ENCODE data around the gene DUSP23. TPM values are rescaled to one million over a fixed set of nuclear protein-coding genes. Genes with fewer than 3 reads are reported as not detected.

The DUSP23 gene
- total RNA-seq, 1 experiment from 2014 or later = 31.0 TPM

GRCh38 chr1:159752135-159752580, 28.6 kb upstream of the DUSP23 start:
- H3K4me3 ChIP-seq (ENCODE audit: low read depth, low read length, poor library complexity, severe bottlenecking) = no peak overlapping the region
- BruUV-seq (replicated peaks) = no TSS peak
- no peak for DNase-seq (ENCODE audit: low spot score)
- no peaks in the 10 kb centered on the region for H3K4me1 ChIP-seq (ENCODE audit: insufficient read depth, low read length, poor library complexity, severe bottlenecking)
- CTCF ChIA-PET = no interaction called here
- TF ChIP-seq EZH2 (IDR thresholded peaks at IDR 0.05; ENCODE audit: borderline replicate concordance, low read depth, low read length, poor library complexity, severe bottlenecking) = no peak
- TF ChIP-seq, protein P1, sequence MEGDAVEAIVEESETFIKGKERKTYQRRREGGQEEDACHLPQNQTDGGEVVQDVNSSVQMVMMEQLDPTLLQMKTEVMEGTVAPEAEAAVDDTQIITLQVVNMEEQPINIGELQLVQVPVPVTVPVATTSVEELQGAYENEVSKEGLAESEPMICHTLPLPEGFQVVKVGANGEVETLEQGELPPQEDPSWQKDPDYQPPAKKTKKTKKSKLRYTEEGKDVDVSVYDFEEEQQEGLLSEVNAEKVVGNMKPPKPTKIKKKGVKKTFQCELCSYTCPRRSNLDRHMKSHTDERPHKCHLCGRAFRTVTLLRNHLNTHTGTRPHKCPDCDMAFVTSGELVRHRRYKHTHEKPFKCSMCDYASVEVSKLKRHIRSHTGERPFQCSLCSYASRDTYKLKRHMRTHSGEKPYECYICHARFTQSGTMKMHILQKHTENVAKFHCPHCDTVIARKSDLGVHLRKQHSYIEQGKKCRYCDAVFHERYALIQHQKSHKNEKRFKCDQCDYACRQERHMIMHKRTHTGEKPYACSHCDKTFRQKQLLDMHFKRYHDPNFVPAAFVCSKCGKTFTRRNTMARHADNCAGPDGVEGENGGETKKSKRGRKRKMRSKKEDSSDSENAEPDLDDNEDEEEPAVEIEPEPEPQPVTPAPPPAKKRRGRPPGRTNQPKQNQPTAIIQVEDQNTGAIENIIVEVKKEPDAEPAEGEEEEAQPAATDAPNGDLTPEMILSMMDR (conservative IDR thresholded peaks at IDR 0.05; ENCODE audit: low read depth, low read length) = no peak
- no peaks in the 10 kb centered on the region for H3K36me3 ChIP-seq (ENCODE audit: insufficient read depth, low read length, poor library complexity, severe bottlenecking)
- POLR2A ChIA-PET (ENCODE audit: low non-redundant PET) = no interaction called here
- H3K27me3 ChIP-seq (replicated peaks; ENCODE audit: insufficient read depth, low read depth, low read length, poor library complexity) = peaks cover 18% of the 10 kb centered on the region
- no peaks in the 10 kb centered on the region for H3K9me3 ChIP-seq (ENCODE audit: low read depth, low read length, poor library complexity, severe bottlenecking)
- H3K27ac ChIP-seq (ENCODE audit: low read depth, low read length, poor library complexity, severe bottlenecking) = no peak overlapping the region
- intact Hi-C loops (cut with micrococcal nuclease; ENCODE audit: unreplicated experiment) = no loop called here

DNA sequence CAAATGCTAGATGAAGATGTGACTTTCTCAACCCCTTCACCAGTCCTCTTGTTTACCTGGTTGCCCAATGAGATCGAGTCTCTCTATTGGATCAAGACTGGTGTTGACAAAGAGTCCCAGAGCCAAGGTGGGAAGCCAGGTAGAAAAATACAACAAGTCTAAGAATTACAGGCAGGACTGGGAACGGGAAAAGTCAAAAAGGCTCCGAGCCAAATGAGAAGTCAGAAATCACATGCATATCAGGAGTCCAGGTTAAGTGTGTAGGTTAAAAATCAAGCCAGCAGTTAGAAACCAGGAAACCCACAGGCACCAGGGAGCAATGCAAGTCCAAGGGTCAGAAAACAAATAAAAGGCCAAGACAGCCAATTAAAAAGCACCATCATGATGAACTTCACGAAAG, 27.4 kb upstream of the DUSP23 start:
- POLR2A ChIA-PET (ENCODE audit: low non-redundant PET) = no interaction called here
- H3K27ac ChIP-seq (ENCODE audit: low read depth, low read length, poor library complexity, severe bottlenecking) = no peak overlapping the region
- no peak overlapping the region for H3K4me3 ChIP-seq (ENCODE audit: low read depth, low read length, poor library complexity, severe bottlenecking)
- CTCF ChIA-PET = no interaction called here
- H3K9me3 ChIP-seq (ENCODE audit: low read depth, low read length, poor library complexity, severe bottlenecking) = no peaks in the 10 kb centered on the region
- DNase-seq (ENCODE audit: low spot score) = no peak
- H3K27me3 ChIP-seq (replicated peaks; ENCODE audit: insufficient read depth, low read depth, low read length, poor library complexity) = peaks cover 23% of the 10 kb centered on the region
- no TSS peak for BruUV-seq (replicated peaks)
- H3K4me1 ChIP-seq (ENCODE audit: insufficient read depth, low read length, poor library complexity, severe bottlenecking) = no peaks in the 10 kb centered on the region
- H3K36me3 ChIP-seq (ENCODE audit: insufficient read depth, low read length, poor library complexity, severe bottlenecking) = no peaks in the 10 kb centered on the region
- intact Hi-C loops (cut with micrococcal nuclease; ENCODE audit: unreplicated experiment) = no loop called here
- TF ChIP-seq, protein P1 (conservative IDR thresholded peaks at IDR 0.05; ENCODE audit: low read depth, low read length) = no peak
- TF ChIP-seq EZH2 (IDR thresholded peaks at IDR 0.05; ENCODE audit: borderline replicate concordance, low read depth, low read length, poor library complexity, severe bottlenecking) = no peak

- H3K4me1 ChIP-seq (ENCODE audit: insufficient read depth, low read length, poor library complexity, severe bottlenecking) = no peaks in the 10 kb centered on the region
- ChIA-PET POLR2A (ENCODE audit: low non-redundant PET) (no interaction called here), CTCF (no interaction called here)
- intact Hi-C loops (cut with micrococcal nuclease; ENCODE audit: unreplicated experiment) = no loop called here
- TF ChIP-seq EZH2 (IDR thresholded peaks at IDR 0.05; ENCODE audit: borderline replicate concordance, low read depth, low read length, poor library complexity, severe bottlenecking) = no peak
- TF ChIP-seq, protein P1 (conservative IDR thresholded peaks at IDR 0.05; ENCODE audit: low read depth, low read length) = no peak
- no peak for DNase-seq (ENCODE audit: low spot score)
- no peaks in the 10 kb centered on the region for H3K36me3 ChIP-seq (ENCODE audit: insufficient read depth, low read length, poor library complexity, severe bottlenecking)
- no peak overlapping the region for H3K27ac ChIP-seq (ENCODE audit: low read depth, low read length, poor library complexity, severe bottlenecking)
- H3K27me3 ChIP-seq (replicated peaks; ENCODE audit: insufficient read depth, low read depth, low read length, poor library complexity) = peaks cover 28% of the 10 kb centered on the region
- no TSS peak for BruUV-seq (replicated peaks)
- no peak overlapping the region for H3K4me3 ChIP-seq (ENCODE audit: low read depth, low read length, poor library complexity, severe bottlenecking)
- no peaks in the 10 kb centered on the region for H3K9me3 ChIP-seq (ENCODE audit: low read depth, low read length, poor library complexity, severe bottlenecking)
These were observed 25.2 kb upstream of the DUSP23 start for GRCh38 chr1:159755451-159756007.
